AG04449 (cell line): ENCODE results near the gene PSORS1C2.

ENCODE experiments used
- CTCF ChIA-PET: fragments of 350-600 bp; formaldehyde crosslinking; extraction: SDS; loops from one replicate; lab custom pipeline; 2021; ENCODE audit warnings: antibody characterized with exemption; lab: Yijun Ruan, JAX
- POLR2A ChIA-PET: fragments of 400-600, 350-600 bp; formaldehyde crosslinking; extraction: SDS; loops from one replicate; lab custom pipeline; 2020; ENCODE audit warnings: antibody characterized with exemption, inconsistent platforms; lab: Yijun Ruan, JAX
- DNase-seq: peaks from one replicate; pipeline ENCODE4 v3.0.0-alpha.2; 2010; ENCODE audit warnings: low read depth, low spot score
- H3K4me3 ChIP-seq: 2 replicates; pipeline ENCODE4 v1.5.1; 2011; ENCODE audit warnings: low read depth, mild to moderate bottlenecking, control low read depth, low read length
- TF ChIP-seq, protein P1 (sequence below): IDR thresholded peaks from one replicate; pipeline ENCODE4 v1.5.1; 2011; ENCODE audit warnings: mild to moderate bottlenecking, moderate library complexity, low read length, control low read depth, inconsistent platforms; ENCODE audit not compliant: insufficient read depth; ENCODE audit errors: missing control alignments

PSORS1C2 gene

DNA sequence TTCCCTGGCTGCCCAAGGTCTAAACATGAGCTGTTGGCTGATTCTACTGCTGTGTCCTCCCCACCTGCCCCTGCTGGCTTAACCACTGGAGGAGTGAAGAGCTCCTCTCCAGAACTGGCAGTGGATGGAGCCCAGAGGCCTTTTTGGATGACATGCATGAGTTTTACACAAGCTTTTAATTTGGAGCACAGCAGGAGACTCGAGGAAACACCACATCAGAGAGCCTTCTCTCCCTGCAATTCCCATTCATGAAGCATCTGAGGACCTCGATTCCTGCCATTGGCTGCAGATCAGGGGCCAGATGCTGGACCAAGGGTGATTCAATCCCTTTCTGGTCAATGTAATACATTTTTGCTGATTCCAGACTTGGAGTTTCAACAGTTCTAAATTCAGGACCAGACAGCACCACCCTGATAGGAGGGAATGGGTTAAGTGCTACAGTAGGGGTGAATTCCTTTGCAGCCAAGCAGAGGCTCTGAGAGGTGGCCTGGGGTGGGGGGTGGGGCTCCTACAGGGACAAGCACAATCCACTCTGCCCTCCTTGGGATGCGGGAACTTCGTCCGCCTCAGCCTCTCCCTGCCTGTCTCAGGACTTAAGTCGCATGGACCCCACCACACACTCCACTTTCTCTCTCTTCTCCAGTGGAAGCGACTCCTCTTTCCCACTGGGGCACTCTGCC, 24.9 kb downstream of the PSORS1C2 start:
- DNase-seq, result peak; percentile 9
- POLR2A ChIA-PET, result interaction anchor here (0.6 kb wide), 1 partner anchor 716 kb away, joined by 3 read pairs; no protein-coding TSS in a partner anchor
- H3K4me3 ChIP-seq, result no peak overlapping the region
- CTCF ChIA-PET, result interaction anchor here (0.7 to 11.8 kb wide), 11 partner anchors 13 to 286 kb away, joined by 3 to 162 read pairs (median 8); partner anchors contain the start of gene VARS2
- TF ChIP-seq, protein P1, sequence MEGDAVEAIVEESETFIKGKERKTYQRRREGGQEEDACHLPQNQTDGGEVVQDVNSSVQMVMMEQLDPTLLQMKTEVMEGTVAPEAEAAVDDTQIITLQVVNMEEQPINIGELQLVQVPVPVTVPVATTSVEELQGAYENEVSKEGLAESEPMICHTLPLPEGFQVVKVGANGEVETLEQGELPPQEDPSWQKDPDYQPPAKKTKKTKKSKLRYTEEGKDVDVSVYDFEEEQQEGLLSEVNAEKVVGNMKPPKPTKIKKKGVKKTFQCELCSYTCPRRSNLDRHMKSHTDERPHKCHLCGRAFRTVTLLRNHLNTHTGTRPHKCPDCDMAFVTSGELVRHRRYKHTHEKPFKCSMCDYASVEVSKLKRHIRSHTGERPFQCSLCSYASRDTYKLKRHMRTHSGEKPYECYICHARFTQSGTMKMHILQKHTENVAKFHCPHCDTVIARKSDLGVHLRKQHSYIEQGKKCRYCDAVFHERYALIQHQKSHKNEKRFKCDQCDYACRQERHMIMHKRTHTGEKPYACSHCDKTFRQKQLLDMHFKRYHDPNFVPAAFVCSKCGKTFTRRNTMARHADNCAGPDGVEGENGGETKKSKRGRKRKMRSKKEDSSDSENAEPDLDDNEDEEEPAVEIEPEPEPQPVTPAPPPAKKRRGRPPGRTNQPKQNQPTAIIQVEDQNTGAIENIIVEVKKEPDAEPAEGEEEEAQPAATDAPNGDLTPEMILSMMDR, result no peak

DNA sequence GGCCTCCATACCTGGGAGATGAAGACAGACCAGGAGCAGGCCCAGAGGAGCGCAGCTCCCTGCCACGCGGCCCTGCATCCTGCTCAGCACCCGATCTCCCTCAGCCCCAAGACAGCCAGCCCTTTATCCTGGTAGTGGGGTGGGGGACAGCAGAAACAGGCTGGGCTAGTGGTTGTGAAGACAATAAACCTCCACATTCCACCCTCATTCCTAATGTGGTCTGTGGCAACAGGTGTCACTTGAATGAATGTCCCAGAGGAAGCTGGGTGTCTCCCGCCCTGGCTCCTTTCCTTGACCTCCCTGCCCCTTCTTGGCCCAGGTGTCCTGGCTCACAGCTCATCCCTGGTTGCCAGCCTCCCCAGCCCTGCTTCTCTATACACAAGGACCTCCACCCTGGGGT, 26.4 kb downstream of the PSORS1C2 start, which contains the start of gene C6orf15:
C6orf15 (minus strand) TSS at position 98 of the 400 bp plus-strand sequence; CDS start at position 78, 20 bp downstream.
- no peak for DNase-seq
- POLR2A ChIA-PET, result no interaction called here
- TF ChIP-seq, protein P1, result no peak
- CTCF ChIA-PET, result interaction anchor here (1.4 to 11.8 kb wide), 6 partner anchors 10 to 43 kb away, joined by 3 to 162 read pairs (median 12); no protein-coding TSS in a partner anchor
- no peak within 1 kb of the TSS for H3K4me3 ChIP-seq

DNA sequence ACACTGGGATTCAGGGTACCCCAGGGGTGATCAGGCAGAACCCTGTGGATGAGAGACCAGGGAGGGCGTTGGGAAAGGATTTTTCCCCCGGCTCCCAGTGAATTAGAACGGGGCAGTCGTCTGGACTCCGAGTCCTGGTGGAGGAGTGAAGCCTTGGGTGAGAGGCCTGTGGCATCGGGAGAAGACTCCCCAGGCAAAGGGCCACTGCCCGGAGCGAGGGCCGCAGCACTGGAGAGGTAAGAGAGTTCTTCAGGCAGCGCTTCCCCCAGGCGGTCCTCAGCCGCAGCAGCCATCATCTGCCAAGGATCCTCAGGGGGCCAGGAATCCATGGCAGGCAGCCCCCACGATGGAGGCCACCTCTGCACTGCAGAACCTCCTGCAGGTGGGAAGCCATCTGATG, 27.2 kb downstream of the PSORS1C2 start:
- CTCF ChIA-PET, result interaction anchor here (1.4 to 11.8 kb wide), 4 partner anchors 10 to 31 kb away, joined by 3 to 162 read pairs (median 18); no protein-coding TSS in a partner anchor
- DNase-seq, result no peak
- POLR2A ChIA-PET, result no interaction called here
- TF ChIP-seq, protein P1, result no peak
- no peak overlapping the region for H3K4me3 ChIP-seq

DNA sequence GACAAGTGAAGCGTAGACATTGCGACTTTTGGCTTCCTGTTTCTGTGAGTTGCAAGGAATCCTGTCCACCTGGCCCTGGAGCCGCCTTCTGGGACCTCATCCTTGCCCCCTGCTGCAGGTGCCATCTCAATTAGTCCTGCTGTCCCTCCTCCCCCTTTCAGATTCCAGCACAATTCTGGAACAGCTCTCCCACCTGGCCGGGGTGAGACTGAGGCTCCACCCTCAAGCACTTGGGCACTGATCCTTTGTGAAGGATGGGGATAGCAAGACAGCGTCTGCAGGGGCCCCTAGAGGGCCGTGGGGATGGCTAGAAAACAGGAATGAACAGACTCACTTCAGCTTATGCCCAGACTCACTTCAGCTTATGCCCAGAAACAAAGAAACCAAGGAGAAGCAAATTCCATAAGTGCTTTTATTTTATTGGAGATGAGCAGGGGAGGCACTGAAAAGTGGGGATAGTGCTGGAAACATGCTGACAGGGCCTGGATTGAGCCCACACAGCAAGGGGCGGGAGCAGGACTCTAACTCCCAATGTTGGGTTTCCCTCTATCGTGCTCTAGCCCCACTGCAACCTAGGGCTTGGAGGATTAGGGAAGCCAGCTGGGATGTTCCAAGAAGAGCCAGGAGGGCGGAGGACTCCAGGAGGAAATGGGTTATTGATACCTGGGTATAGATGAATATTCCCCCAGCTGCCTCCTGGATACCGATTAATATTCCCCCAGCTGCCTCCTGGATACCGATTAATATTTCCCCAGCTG, 27.9 kb downstream of the PSORS1C2 start:
- TF ChIP-seq, protein P1, result no peak
- no peak for DNase-seq
- POLR2A ChIA-PET, result no interaction called here
- CTCF ChIA-PET, result interaction anchor here (0.7 to 11.8 kb wide), 6 partner anchors 9 to 196 kb away, joined by 3 to 162 read pairs (median 4); partner anchors contain the start of gene VARS2
- H3K4me3 ChIP-seq, result no peak overlapping the region

DNA sequence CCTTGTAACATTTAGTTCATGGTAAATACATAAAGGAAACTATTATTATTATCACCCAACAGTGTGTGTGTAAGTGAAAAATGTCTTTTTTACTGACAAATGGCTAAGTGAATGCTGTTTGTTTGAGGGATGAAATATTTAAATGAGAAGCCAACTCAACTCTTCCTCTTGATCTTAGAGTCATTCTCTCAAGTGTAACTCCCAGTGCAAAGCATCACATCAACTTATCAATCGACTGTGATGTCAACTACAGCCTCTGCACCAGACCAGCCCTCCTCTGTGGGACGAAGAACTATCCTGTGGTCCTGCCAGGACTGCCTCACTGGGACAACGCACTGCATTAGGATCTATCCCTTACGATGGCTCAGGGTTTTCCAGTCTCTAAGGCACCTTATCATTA, 31.8 kb downstream of the PSORS1C2 start:
- TF ChIP-seq, protein P1, result no peak
- DNase-seq, result no peak
- no peak overlapping the region for H3K4me3 ChIP-seq
- POLR2A ChIA-PET, result no interaction called here
- CTCF ChIA-PET, result no interaction called here
